Fibroblast of pulmonary artery (primary cell): Measurements from ENCODE around the gene SELENOI.
A peak's percentile ranks its signal among the peaks of the same experiment; 100 is the strongest.
"Not testable (repeated sequence)": the region's sequence is repeated elsewhere in the genome, so short reads cannot be mapped to it uniquely, and the experiment has no call there.

ENCODE experiments used
- DNase-seq: peaks from one replicate; pipeline ENCODE4 v3.0.0-alpha.2; 2010; ENCODE audit warnings: low read depth
- H3K4me3 ChIP-seq: replicated peaks from 2 replicates; pipeline ENCODE4 v1.5.1; 2011; ENCODE audit warnings: low read depth, mild to moderate bottlenecking, control low read depth, low read length, moderate library complexity
- TF ChIP-seq, protein P1 (sequence below): IDR thresholded peaks from 2 replicates; pipeline ENCODE4 v1.5.1; 2011; ENCODE audit warnings: mild to moderate bottlenecking, control low read depth, low read length, inconsistent platforms; ENCODE audit errors: missing control alignments

Gene SELENOI

GRCh38 chr2:26302846-26303245, 43.1 kb upstream of the SELENOI start:
- no peak overlapping the region for H3K4me3 ChIP-seq
- DNase-seq, result no peak
- TF ChIP-seq, protein P1, sequence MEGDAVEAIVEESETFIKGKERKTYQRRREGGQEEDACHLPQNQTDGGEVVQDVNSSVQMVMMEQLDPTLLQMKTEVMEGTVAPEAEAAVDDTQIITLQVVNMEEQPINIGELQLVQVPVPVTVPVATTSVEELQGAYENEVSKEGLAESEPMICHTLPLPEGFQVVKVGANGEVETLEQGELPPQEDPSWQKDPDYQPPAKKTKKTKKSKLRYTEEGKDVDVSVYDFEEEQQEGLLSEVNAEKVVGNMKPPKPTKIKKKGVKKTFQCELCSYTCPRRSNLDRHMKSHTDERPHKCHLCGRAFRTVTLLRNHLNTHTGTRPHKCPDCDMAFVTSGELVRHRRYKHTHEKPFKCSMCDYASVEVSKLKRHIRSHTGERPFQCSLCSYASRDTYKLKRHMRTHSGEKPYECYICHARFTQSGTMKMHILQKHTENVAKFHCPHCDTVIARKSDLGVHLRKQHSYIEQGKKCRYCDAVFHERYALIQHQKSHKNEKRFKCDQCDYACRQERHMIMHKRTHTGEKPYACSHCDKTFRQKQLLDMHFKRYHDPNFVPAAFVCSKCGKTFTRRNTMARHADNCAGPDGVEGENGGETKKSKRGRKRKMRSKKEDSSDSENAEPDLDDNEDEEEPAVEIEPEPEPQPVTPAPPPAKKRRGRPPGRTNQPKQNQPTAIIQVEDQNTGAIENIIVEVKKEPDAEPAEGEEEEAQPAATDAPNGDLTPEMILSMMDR, result no peak

DNA sequence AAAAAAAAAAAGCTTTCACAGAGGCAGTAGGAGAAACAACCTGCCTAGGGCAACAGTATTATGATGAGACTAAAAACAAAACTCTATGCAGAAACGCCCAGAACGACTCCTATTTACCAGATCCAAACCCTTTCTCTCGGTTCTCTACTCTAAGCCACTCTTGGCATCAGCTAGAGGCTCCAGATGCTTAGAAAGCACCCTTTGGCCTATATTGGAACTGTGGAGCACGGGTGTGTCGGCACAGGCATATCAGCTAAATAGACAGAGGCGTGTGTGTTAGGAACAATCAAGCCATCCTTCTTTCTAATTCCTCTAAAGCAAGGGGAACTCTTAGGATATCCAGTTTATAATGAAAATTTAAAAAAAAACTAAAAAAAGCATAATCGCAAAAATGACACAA, 40.8 kb upstream of the SELENOI start:
- H3K4me3 ChIP-seq, DNase-seq: not testable (repeated sequence)

GRCh38 chr2:26305540-26305939, 40.4 kb upstream of the SELENOI start:
- TF ChIP-seq, protein P1, result no peak
- H3K4me3 ChIP-seq, result no peak overlapping the region
- DNase-seq, result no peak

GRCh38 chr2:26309921-26310320, 36.0 kb upstream of the SELENOI start:
- H3K4me3 ChIP-seq, result no peak overlapping the region
- TF ChIP-seq, protein P1, result no peak

DNA sequence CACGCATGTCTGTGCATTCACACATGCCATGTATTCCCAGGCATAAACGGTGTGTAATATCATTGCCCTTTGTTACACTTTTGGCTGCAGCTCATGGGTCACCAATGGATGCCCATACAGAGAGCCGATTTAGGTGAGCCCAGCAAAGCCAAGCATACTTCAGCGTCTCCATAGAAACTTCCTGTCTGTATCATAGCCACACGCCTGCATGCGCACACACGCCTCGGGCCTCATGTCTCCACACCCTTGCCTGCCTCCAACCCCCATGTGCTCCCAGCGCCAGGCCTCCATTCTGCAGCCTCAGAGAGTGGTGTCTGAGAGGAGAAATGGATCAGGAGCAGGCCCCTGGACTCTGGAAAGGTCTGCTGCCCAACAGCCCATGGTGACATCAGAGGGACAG, 33.5 kb upstream of the SELENOI start:
- TF ChIP-seq, protein P1, result no peak
- no peak overlapping the region for H3K4me3 ChIP-seq
- DNase-seq, result no peak

More at GRCh38 chr2:26309921-26310320, 36.0 kb upstream of the SELENOI start:
- DNase-seq, result no peak

- no peak overlapping the region for H3K4me3 ChIP-seq
- TF ChIP-seq, protein P1, result no peak
- DNase-seq, result no peak
Measured at GRCh38 chr2:26313446-26313845, 32.5 kb upstream of the SELENOI start.

GRCh38 chr2:26314243-26314642, 31.7 kb upstream of the SELENOI start:
- no peak for DNase-seq
- TF ChIP-seq, protein P1, result no peak
- no peak overlapping the region for H3K4me3 ChIP-seq

DNA sequence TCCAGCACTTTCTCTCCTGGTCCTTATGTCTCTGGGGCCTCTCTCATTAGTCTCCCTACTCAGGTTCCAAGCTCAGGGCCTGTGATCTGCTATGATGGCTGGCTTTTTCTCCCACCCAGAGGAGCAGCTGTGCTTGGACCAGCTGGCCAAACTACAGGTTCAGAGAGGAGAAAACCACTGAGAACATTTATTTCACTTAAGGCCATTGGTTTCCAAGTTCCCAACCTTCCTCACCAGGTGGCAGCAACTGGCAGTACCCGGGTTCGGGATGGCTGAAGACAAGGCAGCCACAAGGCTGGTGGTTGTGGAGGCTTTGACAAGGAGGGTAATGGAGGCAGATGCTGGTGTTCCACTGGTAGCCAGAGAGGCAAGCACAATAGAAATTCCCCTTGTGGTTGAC, 29.9 kb upstream of the SELENOI start:
- TF ChIP-seq, protein P1, result peak; percentile 34
- no peak overlapping the region for H3K4me3 ChIP-seq
- DNase-seq, result no peak
